ENCODE data around the gene MAP3K3. TPM values are rescaled to one million over a fixed set of nuclear protein-coding genes. Genes with fewer than 3 reads are reported as not detected.
A peak's percentile ranks its signal among the peaks of the same experiment; 100 is the strongest.

The MAP3K3 gene
- total RNA-seq, 1 experiment from 2014 or later: 11.4 TPM

DNA sequence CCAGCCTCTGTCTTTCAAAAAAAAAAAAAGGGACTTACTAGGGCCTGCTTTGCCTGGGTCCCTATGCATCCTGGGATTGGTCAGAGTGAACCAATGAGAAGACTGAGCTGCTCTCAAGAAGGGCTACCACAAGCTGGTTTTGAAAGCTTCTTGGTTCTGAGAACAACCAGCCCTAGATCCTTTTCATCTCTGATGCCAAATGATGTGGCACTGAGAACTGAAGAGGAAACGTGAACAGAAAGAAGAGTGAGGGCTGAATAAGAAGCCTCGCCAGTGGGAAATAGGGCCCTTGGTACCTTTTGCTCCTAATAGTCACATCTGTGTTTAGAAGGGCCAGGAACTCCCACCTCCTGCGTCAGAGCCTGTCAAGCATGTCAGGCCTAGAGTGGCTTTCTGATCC is 10.9 kb upstream of the MAP3K3 start:
- no peak overlapping the region for H3K4me3 Mint-ChIP-seq (ENCODE audit: low read depth, unreplicated experiment)
- DNase-seq: no peak
- H3K4me1 Mint-ChIP-seq (ENCODE audit: low read depth, unreplicated experiment): no peaks in the 10 kb centered on the region
- intact Hi-C loops (cut with micrococcal nuclease; ENCODE audit: unreplicated experiment): no loop called here
- H3K27ac Mint-ChIP-seq (ENCODE audit: unreplicated experiment): no peak overlapping the region
- CTCF ChIA-PET: interaction anchor here (0.6 to 1.6 kb wide), 6 partner anchors 11 to 462 kb away, joined by 3 to 10 read pairs (median 4); partner anchors contain the start of gene MAP3K3
- H3K27me3 Mint-ChIP-seq (ENCODE audit: unreplicated experiment): no peaks in the 10 kb centered on the region
- H3K36me3 Mint-ChIP-seq (ENCODE audit: insufficient read depth, unreplicated experiment): peaks cover 5% of the 10 kb centered on the region
- BruUV-seq (replicated peaks): no TSS peak
- TF ChIP-seq, protein P1, sequence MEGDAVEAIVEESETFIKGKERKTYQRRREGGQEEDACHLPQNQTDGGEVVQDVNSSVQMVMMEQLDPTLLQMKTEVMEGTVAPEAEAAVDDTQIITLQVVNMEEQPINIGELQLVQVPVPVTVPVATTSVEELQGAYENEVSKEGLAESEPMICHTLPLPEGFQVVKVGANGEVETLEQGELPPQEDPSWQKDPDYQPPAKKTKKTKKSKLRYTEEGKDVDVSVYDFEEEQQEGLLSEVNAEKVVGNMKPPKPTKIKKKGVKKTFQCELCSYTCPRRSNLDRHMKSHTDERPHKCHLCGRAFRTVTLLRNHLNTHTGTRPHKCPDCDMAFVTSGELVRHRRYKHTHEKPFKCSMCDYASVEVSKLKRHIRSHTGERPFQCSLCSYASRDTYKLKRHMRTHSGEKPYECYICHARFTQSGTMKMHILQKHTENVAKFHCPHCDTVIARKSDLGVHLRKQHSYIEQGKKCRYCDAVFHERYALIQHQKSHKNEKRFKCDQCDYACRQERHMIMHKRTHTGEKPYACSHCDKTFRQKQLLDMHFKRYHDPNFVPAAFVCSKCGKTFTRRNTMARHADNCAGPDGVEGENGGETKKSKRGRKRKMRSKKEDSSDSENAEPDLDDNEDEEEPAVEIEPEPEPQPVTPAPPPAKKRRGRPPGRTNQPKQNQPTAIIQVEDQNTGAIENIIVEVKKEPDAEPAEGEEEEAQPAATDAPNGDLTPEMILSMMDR (IDR thresholded peaks at IDR 0.05; ENCODE audit: unreplicated experiment): no peak
- H3K9me3 Mint-ChIP-seq (ENCODE audit: low read depth, unreplicated experiment): no peaks in the 10 kb centered on the region

DNA sequence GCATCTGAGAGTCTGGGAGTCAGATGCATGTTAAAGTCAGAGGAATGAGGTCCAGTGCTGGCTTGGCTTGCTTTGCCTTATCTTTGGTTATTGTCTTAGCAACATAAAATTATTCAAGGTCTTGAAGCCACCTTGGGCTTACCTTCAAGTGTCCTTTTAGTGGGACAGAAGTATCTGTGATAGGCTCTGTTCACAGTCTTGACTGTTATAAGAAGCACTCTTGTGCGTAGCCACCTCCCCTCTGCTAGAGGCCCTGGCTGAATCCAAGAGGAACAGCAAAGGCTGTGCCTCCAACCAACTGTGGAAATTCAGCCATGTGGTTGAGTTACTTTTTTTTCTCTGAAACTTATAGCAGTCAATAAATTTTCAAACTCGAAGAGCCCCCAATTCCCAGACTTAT is 8.6 kb upstream of the MAP3K3 start:
- no peak overlapping the region for H3K27ac Mint-ChIP-seq (ENCODE audit: unreplicated experiment)
- no TSS peak for BruUV-seq (replicated peaks)
- intact Hi-C loops (cut with micrococcal nuclease; ENCODE audit: unreplicated experiment): loop anchor here (2.0 kb wide), 1 partner anchor 189 kb away; no protein-coding TSS in a partner anchor
- no peaks in the 10 kb centered on the region for H3K9me3 Mint-ChIP-seq (ENCODE audit: low read depth, unreplicated experiment)
- no peaks in the 10 kb centered on the region for H3K36me3 Mint-ChIP-seq (ENCODE audit: insufficient read depth, unreplicated experiment)
- no peaks in the 10 kb centered on the region for H3K4me1 Mint-ChIP-seq (ENCODE audit: low read depth, unreplicated experiment)
- TF ChIP-seq, protein P1 (IDR thresholded peaks at IDR 0.05; ENCODE audit: unreplicated experiment): no peak
- DNase-seq: no peak
- no peak overlapping the region for H3K4me3 Mint-ChIP-seq (ENCODE audit: low read depth, unreplicated experiment)
- CTCF ChIA-PET: no interaction called here
- H3K27me3 Mint-ChIP-seq (ENCODE audit: unreplicated experiment): peaks cover 14% of the 10 kb centered on the region

- intact Hi-C loops (cut with micrococcal nuclease; ENCODE audit: unreplicated experiment): loop anchor here (10.0 kb wide), 2 partner anchors 54 to 124 kb away; partner anchors contain the start of gene STRADA
- DNase-seq: no peak
- TF ChIP-seq, protein P1 (IDR thresholded peaks at IDR 0.05; ENCODE audit: unreplicated experiment): no peak
- Mint-ChIP-seq H3K4me1 (ENCODE audit: low read depth, unreplicated experiment) (peaks cover 11% of the 10 kb centered on the region), H3K27ac (ENCODE audit: unreplicated experiment) (no peak overlapping the region), H3K36me3 (ENCODE audit: insufficient read depth, unreplicated experiment) (peaks cover 26% of the 10 kb centered on the region), H3K27me3 (ENCODE audit: unreplicated experiment) (peaks cover 14% of the 10 kb centered on the region), H3K9me3 (ENCODE audit: low read depth, unreplicated experiment) (no peaks in the 10 kb centered on the region), H3K4me3 (ENCODE audit: low read depth, unreplicated experiment) (peak overlapping the region; percentile 88)
- CTCF ChIA-PET: interaction anchor here (0.9 to 1.3 kb wide), 2 partner anchors 10 to 196 kb away, joined by 3 to 6 read pairs; no protein-coding TSS in a partner anchor
- BruUV-seq (replicated peaks): no TSS peak
These were observed 961 bp upstream of the MAP3K3 start for GRCh38 chr17:63621229-63621683.

DNA sequence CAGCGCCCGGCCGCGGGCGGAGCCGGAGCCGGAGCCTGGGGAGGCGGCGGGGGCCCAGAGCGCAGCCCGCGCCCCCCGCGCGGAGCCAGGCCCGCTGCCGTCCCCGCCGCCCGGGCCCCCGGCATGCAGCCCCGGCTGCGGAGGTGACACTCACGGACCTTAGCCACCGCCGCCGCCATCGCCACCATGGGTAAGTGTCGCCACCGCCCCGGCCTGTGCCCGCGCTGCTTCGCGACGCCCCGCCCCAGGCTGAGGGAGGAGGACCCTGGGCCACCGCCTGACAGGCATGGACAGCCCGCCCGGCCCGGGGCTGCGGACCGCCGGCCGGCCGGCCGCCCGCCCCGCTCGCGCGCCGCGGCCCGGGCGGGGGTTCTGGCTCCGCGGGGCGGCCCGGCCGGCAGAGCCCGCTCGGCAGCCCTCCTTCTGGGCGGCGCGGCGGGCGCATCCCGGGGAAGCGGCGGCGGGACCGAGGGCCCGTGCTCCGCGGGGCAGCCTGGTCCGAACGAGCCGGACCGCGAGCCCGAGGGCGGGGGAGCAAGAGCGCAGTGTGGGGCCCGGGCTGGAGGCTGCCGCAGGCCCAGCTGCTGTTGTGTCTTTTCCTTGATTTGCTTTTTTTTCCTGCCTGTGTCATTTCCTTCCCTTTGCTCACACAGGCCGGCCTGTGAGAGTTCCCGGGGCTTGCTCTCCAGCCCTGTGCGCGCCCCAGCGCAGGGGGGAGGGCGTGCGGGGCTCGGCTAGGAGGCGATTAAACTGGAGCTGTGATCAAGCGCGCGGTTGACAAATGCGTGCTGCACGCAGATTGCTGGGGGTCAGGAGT is 565 bp downstream of the MAP3K3 start:
- peaks cover 19% of the 10 kb centered on the region for H3K4me1 Mint-ChIP-seq (ENCODE audit: low read depth, unreplicated experiment)
- BruUV-seq (replicated peaks): no TSS peak
- TF ChIP-seq, protein P1 (IDR thresholded peaks at IDR 0.05; ENCODE audit: unreplicated experiment): no peak
- no peaks in the 10 kb centered on the region for H3K9me3 Mint-ChIP-seq (ENCODE audit: low read depth, unreplicated experiment)
- H3K36me3 Mint-ChIP-seq (ENCODE audit: insufficient read depth, unreplicated experiment): peaks cover 26% of the 10 kb centered on the region
- intact Hi-C loops (cut with micrococcal nuclease; ENCODE audit: unreplicated experiment): loop anchor here (10.0 kb wide), 2 partner anchors 52 to 122 kb away; partner anchors contain the start of gene STRADA
- CTCF ChIA-PET: interaction anchor here (1.3 kb wide), 1 partner anchor 11 kb away, joined by 6 read pairs; no protein-coding TSS in a partner anchor
- H3K4me3 Mint-ChIP-seq (ENCODE audit: low read depth, unreplicated experiment): peak overlapping the region; percentile 88
- peaks cover 6% of the 10 kb centered on the region for H3K27me3 Mint-ChIP-seq (ENCODE audit: unreplicated experiment)
- H3K27ac Mint-ChIP-seq (ENCODE audit: unreplicated experiment): peak overlapping the region; percentile 66
- peak; percentile 68 for DNase-seq

Measured in Calu3 (cell line).